ENCODE results near the gene UBD.

UBD gene

DNA sequence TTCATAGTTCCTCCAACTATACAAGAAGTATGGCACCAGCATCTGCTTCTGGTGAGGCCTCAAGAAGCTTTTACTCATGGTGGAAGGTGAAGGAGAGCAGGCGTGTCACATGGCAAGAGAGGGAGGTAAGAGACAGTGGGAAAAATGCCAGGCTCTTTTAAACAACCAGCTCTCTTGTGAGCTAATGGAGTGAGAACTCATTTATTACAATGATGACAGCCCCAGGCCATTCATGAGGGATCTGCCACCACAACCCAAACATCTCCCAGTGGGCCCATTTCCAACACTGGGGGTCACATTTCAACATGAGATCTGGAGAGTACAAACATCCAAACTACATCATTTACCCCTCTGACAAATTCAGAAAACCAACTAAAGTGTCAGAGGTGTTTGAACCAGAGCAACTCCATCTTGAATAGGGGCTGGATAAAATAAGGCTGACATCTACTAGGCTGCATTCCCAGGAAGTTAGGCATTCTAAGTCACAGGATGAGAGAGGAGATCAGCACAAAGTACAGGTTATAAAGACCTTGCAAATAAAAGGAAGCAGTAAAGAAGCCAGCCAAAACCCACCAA is 2.2 kb upstream of the UBD start:
- no peak for DNase-seq

DNA sequence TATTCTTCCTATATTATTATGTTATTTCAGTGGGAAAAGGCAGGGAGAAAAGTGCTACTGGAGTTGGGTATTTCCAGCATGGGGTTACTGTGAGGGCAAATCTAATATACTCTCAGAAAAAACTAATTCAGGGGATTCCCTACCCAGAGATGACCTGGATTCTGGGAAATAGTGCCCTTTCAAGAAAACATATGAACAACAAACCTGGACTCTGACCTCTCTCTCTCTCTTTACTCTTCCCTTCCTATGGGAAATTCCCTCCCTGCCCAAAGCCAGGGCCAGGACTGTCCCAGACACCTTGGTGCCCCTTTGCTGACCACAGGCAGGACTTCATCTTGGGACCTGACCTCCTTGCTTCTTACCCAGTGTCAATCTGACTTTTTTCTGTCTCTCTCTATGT is 1.6 kb upstream of the UBD start:
- DNase-seq = no peak

DNA sequence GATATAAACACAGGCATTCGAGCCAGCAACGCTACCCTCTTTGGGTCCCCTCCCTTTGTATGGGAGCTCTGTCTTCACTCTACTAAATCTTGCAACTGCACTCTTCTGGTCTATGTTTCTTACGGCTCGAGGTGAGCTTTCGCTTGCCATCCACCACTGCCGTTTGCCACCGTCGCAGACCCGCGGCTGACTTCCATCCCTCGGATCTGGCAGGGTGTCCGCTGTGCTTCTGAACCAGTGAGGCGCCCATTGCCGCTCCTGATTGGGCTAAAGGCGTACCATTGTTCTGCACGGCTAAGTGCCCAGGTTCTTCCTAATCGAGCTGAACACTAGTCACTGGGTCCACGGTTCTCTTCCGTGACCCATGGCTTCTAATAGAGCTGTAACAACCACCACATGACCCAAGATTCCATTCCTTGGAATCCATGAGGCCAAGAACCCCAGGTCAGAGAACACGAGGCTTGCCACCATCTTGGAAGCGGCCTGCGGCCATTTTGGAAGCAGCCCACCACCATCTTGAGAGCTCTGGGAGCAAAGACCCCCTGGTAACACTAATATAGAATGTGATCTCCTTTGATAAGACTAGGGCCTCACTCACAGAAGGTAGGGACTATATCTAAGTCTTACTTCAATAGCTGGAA is 973 bp downstream of the UBD start:
- no peak for DNase-seq

DNA sequence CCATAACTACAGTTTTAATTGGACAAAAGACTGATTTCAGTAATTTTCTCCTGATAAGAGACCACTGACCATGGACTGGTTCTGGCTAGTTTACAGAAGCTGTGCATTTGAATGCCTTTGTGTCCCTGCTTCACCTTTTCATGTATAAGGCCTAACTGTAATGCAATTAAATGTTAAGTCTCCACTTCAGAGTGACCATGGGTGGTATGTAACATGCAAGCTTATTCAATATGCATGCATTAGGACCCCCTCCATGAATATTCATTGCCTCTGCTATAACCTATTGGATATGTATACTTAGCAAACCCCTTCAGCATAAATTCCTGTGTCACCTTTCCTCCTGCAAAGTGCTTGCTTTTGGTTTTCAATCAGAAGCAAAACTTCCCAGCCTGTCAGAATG is 2.2 kb downstream of the UBD start:
- DNase-seq = no peak

DNA sequence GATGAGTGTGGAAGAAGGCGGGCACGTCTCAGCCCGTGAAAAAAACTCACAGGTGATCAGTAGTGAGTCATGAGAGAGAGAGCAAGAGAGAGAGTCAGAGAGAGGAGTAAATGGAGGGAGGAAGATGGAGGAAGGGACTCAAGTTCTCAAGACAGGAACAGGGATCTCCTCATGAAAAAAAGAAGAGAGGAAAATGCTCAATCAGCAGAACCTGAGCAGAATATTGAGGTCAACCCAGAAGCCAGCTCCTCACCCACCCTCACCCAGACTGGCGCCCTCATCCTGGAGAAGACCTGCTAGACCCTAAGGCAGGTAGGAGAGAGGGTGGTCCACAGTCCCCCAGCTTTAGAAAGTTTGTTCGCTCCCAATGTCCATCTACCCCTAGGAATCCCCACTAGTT is 4.8 kb downstream of the UBD start:
- DNase-seq = no peak

DNA sequence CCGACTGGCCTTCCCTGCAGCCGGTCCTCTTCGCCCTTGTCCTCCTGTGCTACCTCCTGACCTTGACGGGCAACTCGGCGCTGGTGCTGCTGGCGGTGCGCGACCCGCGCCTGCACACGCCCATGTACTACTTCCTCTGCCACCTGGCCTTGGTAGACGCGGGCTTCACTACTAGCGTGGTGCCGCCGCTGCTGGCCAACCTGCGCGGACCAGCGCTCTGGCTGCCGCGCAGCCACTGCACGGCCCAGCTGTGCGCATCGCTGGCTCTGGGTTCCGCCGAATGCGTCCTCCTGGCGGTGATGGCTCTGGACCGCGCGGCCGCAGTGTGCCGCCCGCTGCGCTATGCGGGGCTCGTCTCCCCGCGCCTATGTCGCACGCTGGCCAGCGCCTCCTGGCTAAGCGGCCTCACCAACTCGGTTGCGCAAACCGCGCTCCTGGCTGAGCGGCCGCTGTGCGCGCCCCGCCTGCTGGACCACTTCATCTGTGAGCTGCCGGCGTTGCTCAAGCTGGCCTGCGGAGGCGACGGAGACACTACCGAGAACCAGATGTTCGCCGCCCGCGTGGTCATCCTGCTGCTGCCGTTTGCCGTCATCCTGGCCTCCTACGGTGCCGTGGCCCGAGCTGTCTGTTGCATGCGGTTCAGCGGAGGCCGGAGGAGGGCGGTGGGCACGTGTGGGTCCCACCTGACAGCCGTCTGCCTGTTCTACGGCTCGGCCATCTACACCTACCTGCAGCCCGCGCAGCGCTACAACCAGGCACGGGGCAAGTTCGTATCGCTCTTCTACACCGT is 6.1 kb downstream of the UBD start:
- DNase-seq = peak in 12 of 58 donors; percentile 5 to 50 (median 19)

DNA sequence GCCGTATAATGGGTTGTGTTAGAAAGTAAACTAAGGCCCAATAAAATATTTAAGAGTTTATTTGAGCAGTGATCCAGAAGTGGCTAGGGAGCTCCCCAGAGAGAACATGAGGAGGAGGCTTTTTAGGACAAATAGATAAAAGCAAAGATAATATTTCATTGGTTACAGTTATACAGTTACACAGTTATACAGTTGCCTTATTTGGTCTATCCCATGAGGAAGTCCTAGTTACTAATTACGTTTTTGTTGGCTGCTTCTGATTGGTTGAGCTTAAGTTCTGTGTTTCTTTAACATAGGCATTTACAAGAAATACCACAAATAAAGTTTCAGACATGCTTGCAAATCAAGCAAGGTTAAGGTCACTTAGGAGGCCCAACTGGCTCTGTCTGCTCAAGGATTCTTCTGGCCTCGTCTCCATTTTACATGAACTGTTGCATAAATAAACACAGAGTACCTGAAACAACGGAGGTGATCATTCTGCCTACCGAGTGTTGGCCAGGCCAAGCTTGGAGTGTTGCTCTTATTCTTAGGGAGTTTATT is 7.0 kb downstream of the UBD start:
- DNase-seq = peak in 3 of 58 donors; percentile 19 to 40 (median 26)

DNA sequence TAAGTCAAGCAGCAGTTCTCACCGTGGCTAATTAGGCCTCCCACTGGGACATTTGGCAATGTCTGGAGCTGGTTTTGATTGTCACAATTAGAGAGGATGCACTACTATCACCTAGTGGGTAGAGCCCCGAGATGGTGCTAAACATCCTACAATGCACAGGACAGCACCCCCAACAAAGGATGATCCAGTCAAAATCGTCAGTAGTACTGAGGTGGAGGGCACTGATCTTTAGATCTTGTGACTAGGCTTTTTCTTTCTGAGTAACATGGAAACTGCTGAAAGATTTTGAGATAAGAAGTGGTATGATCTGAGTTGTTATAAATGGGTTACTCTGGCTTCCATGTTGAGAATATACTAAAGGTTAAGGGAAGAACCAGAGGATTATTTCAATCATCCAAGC is 12.0 kb downstream of the UBD start:
- DNase-seq = no peak

DNA sequence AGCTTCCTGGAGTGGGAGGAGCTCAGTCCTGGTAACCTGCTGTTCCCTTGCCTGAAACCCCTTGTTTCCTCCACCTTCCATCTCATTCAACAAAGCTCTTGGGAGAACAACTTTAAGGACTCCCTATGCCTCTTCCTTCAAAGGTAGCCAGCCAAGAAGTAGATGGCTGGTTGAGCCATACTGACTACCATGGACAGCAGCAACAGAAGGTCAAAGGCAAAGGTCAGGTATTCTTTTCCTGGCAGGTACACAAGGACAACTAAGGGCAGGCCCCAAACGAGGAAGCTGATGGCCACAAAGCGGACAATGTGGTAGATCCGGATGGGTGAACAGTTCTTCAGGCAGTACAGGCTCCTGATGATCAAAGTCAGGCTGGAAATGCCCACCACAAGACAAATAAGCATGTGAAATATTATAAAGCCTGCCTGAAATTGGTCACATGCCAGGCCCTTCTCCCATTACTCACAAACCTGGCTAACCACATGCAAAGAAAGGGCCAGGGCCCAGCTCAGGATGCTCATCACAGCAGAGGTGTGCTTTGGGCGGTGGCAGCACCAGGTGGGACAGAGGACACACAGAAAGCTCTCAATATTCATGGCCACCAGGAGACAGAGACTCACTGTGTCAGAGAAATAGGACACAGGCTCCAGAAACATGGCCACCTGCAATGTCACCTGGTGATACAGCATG is 21.7 kb downstream of the UBD start:
- no peak for DNase-seq

DNA sequence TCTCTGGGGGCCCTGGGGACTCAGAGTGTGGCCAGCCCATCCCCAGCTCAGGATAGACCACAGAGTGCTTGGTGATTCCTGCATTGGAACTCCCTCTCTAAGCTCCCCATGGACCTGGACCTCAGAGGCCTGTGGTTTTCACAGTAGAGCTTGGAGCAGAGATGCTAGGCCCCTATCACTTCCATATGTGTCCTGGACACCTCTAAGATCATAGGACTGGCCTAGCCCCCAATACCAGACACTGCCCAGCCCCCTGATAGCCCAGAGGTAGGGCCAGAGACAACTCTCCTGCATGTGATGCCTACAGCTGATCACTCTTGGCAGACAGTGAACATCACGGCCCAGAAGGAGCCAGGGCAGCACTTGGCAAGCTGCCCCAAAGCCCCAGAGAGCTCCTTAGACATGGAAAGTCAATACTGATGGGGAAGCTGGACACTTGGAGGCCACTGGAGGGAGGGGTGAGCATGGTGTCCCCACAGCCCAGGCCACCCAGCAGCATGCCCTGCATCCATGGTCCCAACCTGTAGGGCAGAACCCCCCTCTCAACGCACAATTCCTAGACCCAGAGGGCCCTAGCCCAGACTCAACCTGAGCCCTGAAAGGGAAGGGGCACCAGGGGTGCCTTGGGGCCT is 27.1 kb downstream of the UBD start:
- no peak for DNase-seq

DNA sequence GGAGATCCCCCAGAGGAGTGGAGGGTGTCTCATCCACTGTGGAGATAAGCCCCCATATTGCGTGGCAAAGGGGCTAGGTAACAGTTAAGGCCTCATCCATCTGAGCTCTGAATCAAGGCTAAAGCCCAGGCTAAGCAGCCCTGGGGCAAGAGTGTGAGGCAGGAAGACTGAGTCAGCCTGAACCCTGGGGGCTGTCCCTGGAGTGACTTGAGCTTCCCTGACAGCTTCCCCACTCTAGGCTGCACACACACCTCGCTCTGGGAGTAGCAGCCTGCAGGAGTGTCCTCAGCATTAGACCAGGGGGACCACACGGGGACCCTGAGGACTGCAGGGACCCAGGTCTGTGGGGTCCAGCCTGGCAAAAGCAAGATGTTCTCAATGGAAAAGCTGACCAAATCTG is 27.9 kb downstream of the UBD start:
- no peak for DNase-seq

DNA sequence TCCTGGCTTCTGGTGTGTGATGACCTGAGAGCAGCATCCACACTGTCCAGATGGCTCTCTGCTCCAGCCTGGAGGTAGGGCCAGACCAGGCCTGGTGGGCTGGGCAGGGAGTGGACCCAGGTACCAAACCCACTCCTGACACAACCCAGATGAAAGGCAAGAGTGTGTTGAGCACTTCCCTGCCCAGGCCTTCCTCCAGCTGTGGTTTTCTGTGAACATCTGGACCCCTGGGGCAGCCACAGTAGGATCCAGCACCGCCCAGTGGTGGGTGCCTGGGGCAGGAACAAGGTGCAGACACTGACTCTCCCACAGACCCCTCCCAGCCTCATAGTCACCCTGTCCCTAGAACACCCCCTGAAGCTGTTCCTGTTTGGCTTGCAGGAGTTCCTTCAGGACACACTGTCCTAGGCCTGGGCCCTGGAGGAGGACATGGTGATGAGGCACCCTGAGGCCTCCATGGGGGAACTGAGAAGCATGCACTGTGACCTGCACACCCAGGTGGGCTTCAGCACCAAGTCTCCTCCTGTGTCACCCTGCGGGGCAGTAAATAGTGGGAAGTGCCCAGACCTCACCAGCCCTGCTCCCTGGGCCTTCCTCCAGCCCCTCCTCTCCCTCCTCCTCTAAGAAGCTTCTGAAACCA is 28.7 kb downstream of the UBD start:
- no peak for DNase-seq

DNA sequence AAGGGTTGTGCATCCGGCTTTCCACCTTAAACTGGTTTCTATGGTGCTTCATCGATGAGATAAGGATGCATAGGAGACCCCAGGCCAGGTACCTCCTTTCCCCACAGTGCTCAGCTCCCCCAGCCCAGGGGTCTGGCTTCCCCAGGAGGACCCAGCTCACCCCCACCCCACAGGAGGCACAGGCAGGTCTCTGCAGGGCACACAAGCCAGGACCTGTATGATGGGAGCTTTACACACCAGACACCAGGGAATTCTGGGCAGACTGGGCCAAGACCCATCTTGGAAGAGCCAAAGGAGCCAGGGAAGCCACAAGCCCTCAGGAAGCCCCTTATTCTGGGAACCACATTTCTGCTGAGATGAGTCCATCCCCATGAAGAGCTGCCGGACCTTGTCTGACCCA is 29.6 kb downstream of the UBD start:
- DNase-seq = no peak

DNA sequence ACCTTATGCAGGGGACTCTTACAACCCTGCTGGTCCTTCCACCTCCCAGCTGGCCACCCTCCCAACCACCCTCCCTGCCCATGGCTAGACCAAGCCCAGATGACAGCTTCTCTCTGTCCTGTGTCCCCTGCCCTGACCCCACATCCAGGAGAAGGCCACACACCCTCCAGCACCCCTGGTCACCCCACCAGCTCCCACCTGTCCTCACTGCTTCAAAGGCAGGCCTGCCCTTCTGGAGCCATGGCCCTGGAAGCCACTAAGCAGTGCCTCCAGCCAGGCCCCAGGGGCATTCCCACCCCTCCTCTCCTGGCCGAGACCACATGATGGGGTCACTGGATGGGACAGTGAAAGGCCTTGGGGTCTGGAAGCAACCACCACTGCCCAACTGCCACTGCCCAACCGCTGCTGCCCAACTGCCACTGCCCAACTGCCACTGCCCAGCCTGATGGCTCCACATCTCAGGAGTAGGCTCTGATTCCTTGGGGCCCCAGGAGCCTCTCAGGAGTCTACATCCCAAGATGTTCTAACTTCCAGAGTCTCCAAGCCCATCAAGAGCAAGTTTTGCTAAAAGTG is 30.5 kb downstream of the UBD start:
- DNase-seq = no peak

DNA sequence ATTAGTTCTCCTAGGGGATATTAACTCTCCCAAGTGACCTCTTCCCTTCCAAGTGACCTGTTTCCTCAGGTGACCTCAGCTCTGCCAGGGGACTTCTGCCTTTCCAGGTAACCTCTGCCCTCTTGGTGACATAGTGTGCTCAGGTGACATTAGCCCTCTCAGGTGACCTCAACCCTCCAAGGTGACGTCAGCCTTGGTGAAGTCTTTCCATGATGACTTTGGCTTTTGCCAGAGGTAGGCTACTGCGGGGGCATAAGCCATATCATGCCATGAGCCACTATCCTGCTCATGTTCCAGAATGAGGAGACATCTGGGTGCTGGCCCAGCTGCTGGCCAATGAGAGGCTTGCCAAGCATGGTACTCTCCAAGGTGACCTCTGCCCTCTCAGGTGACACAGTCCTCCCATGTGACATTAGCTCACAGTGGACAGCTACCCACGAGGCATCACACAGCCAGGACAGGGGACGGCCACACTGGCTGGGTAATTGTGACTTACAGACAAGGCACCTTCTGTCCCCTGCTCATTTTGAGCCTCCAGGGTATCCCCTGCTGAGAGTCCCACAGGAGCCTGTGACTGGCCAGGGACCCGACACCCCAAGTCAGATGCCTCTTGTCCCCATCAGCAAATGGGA is 31.1 kb downstream of the UBD start:
- DNase-seq = no peak

DNA sequence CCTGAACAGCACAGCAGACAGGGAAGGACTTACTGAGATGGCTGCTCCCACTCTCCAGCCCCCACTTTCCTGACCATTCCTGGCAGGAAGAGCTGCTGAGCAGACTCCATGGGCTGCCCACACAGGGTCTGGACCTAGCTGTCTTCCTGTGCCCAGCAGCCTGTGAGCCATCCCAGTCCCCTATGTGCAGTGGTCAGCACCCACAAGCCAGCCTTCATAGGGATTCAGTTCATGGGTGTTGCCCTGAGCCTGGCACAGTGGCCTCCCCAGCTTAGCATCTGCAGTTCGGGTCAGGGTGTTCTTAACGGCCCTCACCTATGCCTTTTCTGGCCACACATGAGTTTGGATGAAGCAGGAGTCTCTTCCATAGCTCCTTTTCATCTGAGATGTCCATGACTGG is 32.0 kb downstream of the UBD start:
- no peak for DNase-seq

DNA sequence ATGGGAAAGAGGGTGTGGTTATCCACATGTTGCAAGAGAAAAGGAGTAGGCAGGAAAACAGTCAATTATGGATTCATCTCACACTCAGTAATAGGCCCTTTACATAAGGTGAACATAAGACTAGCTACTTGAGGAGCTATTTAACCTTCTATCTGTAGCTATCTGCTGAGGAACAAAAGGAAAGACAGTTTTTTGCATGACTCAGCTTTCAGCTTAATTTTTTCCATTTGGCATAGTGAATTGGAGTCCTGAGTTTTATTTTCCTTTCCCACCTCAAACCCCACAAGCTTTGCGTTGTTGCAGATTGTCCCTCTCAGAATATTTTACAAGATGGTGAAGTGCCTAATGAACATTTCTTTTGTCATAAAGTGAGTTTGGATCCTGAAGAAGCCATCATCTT is 32.4 kb downstream of the UBD start:
- no peak for DNase-seq

DNA sequence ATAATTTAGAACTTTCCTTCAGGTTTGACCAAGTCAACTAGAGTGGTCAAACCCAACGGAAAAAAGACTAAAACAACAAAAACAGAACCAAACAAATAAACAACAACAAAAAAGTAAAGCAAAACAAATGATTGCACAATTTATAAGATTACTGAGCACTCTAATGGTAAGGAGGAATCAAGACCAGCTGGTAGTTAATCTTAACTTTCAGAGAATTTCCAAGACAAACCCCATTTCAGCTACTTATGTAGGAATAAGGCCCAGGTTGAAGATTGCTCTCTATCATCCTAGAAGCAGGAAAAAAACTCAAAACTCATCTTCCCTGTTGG is 34.3 kb downstream of the UBD start:
- DNase-seq = no peak

DNA sequence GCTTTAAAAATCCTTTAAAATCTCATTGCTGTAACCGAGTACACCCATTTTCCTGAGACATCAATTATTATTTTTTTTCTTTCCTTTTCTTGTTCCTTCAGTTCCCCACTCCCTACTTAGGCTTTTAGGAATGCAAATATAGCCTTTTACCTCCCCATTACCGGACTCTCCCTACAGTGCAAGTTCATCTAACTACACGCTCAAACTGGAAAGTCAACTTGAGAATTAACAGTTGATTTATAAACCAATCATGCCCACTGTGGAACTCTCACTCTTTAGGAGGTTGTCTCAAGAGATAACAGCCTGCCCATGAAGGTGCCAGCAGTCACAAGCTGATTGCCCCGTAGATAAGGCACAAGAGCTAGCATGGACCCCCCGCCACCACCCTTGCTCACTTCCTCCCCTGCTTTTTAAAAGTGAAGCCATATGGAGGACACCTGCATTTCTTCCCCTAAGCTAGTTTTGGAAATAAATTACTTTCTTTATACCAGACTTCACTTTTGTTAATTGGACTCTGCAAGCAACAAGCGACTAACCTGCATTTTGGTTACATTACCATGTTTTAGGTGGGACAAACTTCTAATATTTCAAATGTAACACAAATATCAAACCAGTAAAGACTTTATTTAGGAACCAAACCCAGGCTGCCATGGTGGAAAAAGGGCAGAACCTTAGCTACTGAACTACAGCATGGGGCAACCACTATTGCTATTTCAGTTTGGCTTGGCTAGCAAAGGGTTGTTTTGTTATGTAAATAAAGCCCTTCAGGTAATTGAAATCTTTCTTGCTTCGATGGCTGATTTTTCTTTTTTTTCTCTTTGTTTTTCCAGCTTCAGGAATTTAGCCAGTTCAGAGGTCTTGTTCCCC is 34.9 kb downstream of the UBD start:
- DNase-seq = no peak

Data from anterior cingulate cortex (tissue), 58 donors.